Measurements from ENCODE around the gene FAM20A.

The FAM20A gene

DNA sequence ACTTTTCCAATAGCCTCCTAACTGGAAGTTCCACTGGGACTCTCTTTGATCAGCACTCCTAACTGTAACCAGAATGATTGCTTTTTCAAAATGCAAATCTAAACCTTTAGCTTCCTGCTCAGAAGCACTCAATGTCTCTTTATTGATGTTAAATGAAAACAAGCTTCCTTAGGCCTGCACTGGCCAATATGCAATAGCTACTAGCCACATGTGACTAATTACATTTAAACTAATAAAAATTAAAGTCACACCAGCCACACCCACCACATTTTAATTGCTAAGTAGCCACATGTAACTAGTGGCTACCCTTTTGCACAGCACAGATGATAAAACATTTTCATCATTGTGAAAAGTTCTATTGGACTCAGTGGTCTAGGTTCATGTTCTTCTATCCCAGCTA is 31.8 kb downstream of the FAM20A start:
- H3K9ac ChIP-seq (ENCODE audit: low read depth, low read length), result no peak overlapping the region
- H3K4me1 ChIP-seq (ENCODE audit: control insufficient read depth, insufficient read depth, low read length), result no peaks in the 10 kb centered on the region
- H3K27me3 ChIP-seq (ENCODE audit: control insufficient read depth, insufficient read depth, low read length), result no peaks in the 10 kb centered on the region
- no peaks in the 10 kb centered on the region for H3K36me3 ChIP-seq (ENCODE audit: control insufficient read depth, insufficient read depth, low read length)
- H3K9me3 ChIP-seq (ENCODE audit: control insufficient read depth, insufficient read depth, low read length), result no peaks in the 10 kb centered on the region
- H3K4me3 ChIP-seq (ENCODE audit: low read depth, low read length), result no peak overlapping the region

DNA sequence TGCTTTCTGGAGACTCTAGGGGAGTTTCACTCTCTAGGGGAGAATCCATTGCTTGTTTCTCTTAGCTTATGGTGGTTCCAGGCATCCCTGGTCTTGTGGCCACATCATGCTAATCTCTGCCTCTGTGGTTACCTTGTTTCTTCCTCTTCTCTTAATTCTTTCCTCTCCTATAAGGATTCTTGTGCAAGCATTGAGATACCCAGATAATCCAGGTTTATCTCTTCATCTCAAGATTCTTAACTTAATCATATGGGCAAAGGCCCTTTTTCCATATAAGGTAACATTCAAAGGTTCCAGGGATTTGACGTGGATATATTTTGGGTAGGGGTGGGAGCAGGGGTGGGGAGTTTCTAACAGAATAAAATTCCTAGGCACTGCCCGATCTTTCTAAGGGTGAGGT is 32.6 kb downstream of the FAM20A start:
- Histone ChIP-seq H3K9me3 (ENCODE audit: control insufficient read depth, insufficient read depth, low read length) (no peaks in the 10 kb centered on the region), H3K4me1 (ENCODE audit: control insufficient read depth, insufficient read depth, low read length) (no peaks in the 10 kb centered on the region), H3K27me3 (ENCODE audit: control insufficient read depth, insufficient read depth, low read length) (no peaks in the 10 kb centered on the region), H3K36me3 (ENCODE audit: control insufficient read depth, insufficient read depth, low read length) (no peaks in the 10 kb centered on the region), H3K9ac (ENCODE audit: low read depth, low read length) (no peak overlapping the region), H3K4me3 (ENCODE audit: low read depth, low read length) (no peak overlapping the region)

DNA sequence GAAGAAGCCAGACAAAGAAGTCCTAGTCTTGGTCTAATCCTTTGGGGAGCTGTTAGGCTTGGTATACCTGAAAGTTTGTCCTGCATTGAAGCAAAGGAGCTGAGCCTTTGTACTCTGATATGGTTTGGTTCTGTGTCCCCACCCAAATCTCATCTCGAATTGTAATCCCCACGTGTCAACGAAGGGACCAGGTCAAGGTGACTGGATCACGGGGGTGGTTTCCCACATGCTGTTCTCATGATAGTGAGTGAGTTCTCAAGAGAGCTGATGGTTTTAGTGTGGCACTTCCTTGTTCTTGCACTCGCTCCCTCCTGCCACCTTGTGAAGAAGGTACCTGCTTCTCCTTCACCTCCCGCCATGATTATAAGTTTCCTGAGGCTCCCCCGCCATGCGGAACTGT is 33.6 kb downstream of the FAM20A start:
- Histone ChIP-seq H3K4me1 (ENCODE audit: control insufficient read depth, insufficient read depth, low read length) (no peaks in the 10 kb centered on the region), H3K36me3 (ENCODE audit: control insufficient read depth, insufficient read depth, low read length) (peaks cover 2% of the 10 kb centered on the region), H3K4me3 (ENCODE audit: low read depth, low read length) (no peak overlapping the region), H3K27me3 (ENCODE audit: control insufficient read depth, insufficient read depth, low read length) (no peaks in the 10 kb centered on the region), H3K9me3 (ENCODE audit: control insufficient read depth, insufficient read depth, low read length) (no peaks in the 10 kb centered on the region), H3K9ac (ENCODE audit: low read depth, low read length) (no peak overlapping the region)

DNA sequence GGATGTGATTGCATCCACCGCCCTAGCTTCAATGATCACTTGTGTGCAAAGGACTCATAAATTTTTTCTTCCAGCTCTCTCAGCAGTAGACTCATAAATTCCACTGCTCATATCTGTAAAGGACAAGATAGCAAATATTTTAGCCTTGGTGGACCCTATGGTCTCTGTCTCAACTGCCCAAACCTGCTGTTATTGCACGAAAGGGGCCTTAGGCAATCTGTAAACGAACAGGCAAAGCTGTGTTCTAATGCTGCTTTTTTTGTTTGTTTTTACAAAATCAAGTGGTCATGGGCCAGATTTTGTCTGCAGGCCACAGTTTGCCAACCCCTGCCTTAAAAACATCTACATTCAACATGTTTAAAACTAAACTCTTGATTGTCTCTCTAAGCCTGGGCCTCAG is 34.1 kb downstream of the FAM20A start:
- Histone ChIP-seq H3K36me3 (ENCODE audit: control insufficient read depth, insufficient read depth, low read length) (peaks cover 4% of the 10 kb centered on the region), H3K4me1 (ENCODE audit: control insufficient read depth, insufficient read depth, low read length) (no peaks in the 10 kb centered on the region), H3K9ac (ENCODE audit: low read depth, low read length) (no peak overlapping the region), H3K4me3 (ENCODE audit: low read depth, low read length) (no peak overlapping the region), H3K9me3 (ENCODE audit: control insufficient read depth, insufficient read depth, low read length) (no peaks in the 10 kb centered on the region), H3K27me3 (ENCODE audit: control insufficient read depth, insufficient read depth, low read length) (no peaks in the 10 kb centered on the region)

DNA sequence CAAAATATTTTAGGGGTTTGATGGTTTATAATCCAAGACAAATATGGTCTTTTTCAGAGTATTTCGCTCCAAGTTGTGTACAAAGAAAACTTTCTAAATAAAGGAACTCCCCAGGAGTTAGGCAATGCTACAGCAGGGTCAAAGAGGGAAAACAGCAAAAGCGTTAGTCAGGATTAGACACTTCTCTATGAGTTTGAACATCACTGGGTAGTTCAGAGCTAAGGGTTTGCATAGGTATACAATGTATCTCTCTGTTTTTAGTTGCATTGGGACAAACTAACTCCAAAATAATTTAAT is 34.8 kb downstream of the FAM20A start:
- H3K27me3 ChIP-seq (ENCODE audit: control insufficient read depth, insufficient read depth, low read length), result no peaks in the 10 kb centered on the region
- H3K9ac ChIP-seq (ENCODE audit: low read depth, low read length), result no peak overlapping the region
- H3K4me3 ChIP-seq (ENCODE audit: low read depth, low read length), result no peak overlapping the region
- peaks cover 4% of the 10 kb centered on the region for H3K36me3 ChIP-seq (ENCODE audit: control insufficient read depth, insufficient read depth, low read length)
- no peaks in the 10 kb centered on the region for H3K9me3 ChIP-seq (ENCODE audit: control insufficient read depth, insufficient read depth, low read length)
- no peaks in the 10 kb centered on the region for H3K4me1 ChIP-seq (ENCODE audit: control insufficient read depth, insufficient read depth, low read length)

DNA sequence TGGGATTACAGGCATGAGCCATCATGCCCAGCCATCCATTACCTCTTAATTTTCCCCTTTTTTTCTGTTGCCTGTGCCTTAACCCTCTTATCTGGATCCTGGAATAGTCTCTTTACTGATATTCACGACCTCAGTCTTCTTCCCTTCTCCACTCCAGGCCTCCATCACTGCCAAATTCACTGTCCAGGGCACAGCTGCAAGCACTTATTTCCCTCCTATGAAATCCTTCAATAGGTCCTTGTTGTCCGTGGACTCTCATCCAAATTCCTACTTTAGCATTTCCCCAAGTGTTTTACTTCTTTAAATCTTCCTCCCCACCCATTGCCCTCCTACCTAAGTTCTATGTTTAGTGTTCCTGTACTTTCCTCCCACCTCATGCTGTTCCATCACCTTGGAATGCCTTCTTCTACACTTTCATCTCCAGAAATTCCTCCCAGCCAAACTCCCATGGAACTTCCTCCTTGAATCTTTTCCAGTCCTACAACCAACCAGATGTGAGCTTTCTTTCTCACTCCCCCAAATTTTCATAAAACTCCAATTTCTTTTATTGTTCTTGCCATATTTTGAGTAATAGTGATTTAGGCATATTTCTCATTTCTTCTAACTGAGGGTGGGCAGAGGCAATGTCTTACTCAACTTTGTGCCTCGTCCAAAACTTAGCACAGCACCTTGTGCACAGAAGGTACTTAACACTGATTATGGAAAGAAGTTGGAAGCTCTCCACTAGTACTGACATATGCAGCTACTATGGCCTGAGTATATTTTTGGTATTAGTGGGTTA is 35.3 kb downstream of the FAM20A start:
- H3K9ac ChIP-seq (ENCODE audit: low read depth, low read length), result no peak overlapping the region
- peaks cover 4% of the 10 kb centered on the region for H3K36me3 ChIP-seq (ENCODE audit: control insufficient read depth, insufficient read depth, low read length)
- no peaks in the 10 kb centered on the region for H3K27me3 ChIP-seq (ENCODE audit: control insufficient read depth, insufficient read depth, low read length)
- H3K9me3 ChIP-seq (ENCODE audit: control insufficient read depth, insufficient read depth, low read length), result no peaks in the 10 kb centered on the region
- H3K4me1 ChIP-seq (ENCODE audit: control insufficient read depth, insufficient read depth, low read length), result no peaks in the 10 kb centered on the region
- no peak overlapping the region for H3K4me3 ChIP-seq (ENCODE audit: low read depth, low read length)

DNA sequence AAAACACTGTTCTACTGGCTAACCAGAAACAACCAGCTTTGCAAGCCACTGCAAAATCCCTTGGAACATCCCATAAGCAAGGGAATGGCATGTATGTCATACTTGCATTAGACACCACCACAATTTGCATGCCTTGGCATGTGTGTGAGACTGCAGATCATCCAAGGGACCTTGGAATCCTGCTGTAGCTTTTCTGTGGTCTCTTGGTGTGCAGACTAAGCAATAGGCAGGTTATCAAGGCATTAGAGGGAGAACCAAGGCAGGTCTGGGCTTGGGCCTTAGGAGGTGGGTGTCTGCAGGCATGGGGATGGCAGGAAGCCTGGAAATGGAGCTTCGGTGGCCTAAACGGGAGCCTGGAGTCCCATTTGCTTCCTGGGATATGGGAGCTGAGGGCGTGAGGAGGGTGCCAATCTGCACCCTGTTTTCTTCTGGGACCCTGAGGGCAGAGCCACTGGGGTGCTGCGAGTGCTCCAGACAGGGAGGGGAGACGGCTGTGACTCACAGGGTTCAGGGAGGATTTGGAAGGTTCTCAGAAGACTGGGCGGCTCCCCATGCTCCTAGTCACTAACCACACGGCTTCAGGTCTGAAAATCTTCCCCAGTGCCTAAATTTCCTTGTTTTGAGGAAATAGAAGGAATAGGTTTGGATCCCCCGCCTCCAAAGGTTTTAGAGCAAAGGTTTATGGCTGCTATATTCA is 36.6 kb downstream of the FAM20A start:
- Histone ChIP-seq H3K27me3 (ENCODE audit: control insufficient read depth, insufficient read depth, low read length) (no peaks in the 10 kb centered on the region), H3K36me3 (ENCODE audit: control insufficient read depth, insufficient read depth, low read length) (peaks cover 4% of the 10 kb centered on the region), H3K9me3 (ENCODE audit: control insufficient read depth, insufficient read depth, low read length) (no peaks in the 10 kb centered on the region), H3K9ac (ENCODE audit: low read depth, low read length) (no peak overlapping the region), H3K4me3 (ENCODE audit: low read depth, low read length) (no peak overlapping the region), H3K4me1 (ENCODE audit: control insufficient read depth, insufficient read depth, low read length) (no peaks in the 10 kb centered on the region)

DNA sequence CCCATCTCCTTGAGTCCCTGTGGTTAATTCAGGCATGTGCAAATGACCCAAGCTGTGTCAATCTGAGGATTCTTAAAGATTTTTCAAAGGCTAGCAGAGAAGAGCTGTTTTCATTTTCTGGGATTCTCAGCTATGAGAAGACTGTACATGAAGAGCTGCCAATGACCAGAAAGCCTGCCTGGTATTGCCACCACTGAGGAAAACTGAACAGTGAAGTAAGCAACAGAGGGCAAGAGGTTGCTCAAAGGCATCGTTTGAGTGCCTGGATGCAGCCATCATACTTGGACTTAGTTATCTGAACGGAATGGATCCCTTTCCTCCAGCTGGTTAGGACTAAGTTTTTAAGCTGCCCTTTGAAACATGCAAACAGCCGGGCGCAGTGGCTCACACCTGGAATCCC is 38.4 kb downstream of the FAM20A start:
- no peaks in the 10 kb centered on the region for H3K9me3 ChIP-seq (ENCODE audit: control insufficient read depth, insufficient read depth, low read length)
- H3K27me3 ChIP-seq (ENCODE audit: control insufficient read depth, insufficient read depth, low read length), result no peaks in the 10 kb centered on the region
- peaks cover 8% of the 10 kb centered on the region for H3K36me3 ChIP-seq (ENCODE audit: control insufficient read depth, insufficient read depth, low read length)
- no peak overlapping the region for H3K9ac ChIP-seq (ENCODE audit: low read depth, low read length)
- no peak overlapping the region for H3K4me3 ChIP-seq (ENCODE audit: low read depth, low read length)
- H3K4me1 ChIP-seq (ENCODE audit: control insufficient read depth, insufficient read depth, low read length), result no peaks in the 10 kb centered on the region

DNA sequence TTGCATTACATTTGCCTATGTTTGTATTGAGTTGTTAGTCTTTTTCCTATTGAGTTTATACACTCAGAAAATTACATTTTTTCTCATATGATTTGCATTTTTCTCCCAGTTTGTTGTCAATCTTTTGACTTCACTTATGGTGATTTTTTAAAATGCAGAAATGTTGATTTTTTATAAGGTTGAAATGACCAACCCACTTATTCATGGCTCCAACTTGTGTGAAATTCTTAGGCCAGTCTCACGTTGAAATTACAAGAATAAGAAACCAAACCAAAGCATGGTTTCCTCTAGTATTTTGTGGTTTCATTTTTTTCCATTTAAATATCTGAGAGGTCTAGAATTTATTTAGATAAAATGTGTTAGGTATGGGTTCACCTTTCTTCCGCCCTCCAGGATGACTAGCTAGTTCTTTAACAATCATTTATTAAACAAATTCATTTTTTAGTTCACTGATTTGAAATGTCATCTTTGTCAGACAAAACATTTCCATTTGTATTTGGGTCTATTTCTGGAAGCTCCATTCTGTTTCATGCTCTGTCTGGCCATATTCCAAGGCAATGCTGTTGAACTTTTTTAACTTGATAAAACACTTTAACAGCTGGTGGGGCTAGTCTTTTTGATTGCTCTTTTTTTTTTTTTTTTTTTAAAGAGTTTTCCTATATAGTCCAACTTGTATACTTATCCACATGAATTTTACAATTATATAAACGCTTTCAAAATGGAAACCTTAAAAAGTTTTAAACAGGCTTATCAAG is 40.0 kb downstream of the FAM20A start:
- Histone ChIP-seq H3K4me1 (ENCODE audit: control insufficient read depth, insufficient read depth, low read length) (no peaks in the 10 kb centered on the region), H3K9ac (ENCODE audit: low read depth, low read length) (no peak overlapping the region), H3K36me3 (ENCODE audit: control insufficient read depth, insufficient read depth, low read length) (peaks cover 8% of the 10 kb centered on the region), H3K9me3 (ENCODE audit: control insufficient read depth, insufficient read depth, low read length) (no peaks in the 10 kb centered on the region), H3K27me3 (ENCODE audit: control insufficient read depth, insufficient read depth, low read length) (no peaks in the 10 kb centered on the region), H3K4me3 (ENCODE audit: low read depth, low read length) (no peak overlapping the region)

DNA sequence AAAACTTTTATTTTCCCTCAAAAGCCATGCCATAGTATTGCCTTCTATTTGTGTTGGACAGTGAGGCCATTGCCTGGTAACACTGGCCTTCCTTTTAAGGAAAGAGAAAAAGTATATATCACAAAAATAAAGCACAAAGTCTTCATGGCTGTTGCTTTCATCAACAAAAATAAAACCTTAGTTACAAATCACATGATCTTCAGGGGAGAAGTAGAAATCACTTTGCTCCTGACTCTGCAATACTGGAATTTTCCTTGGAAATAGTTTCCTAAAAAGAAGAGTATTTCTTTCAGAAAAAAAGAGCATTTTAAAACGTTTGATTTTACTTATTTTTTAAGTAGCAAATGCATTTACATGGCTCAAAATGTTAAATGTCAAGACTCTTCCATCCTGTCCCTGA is 41.9 kb downstream of the FAM20A start:
- Histone ChIP-seq H3K4me3 (ENCODE audit: low read depth, low read length) (no peak overlapping the region), H3K36me3 (ENCODE audit: control insufficient read depth, insufficient read depth, low read length) (peaks cover 8% of the 10 kb centered on the region), H3K9ac (ENCODE audit: low read depth, low read length) (no peak overlapping the region), H3K4me1 (ENCODE audit: control insufficient read depth, insufficient read depth, low read length) (no peaks in the 10 kb centered on the region), H3K9me3 (ENCODE audit: control insufficient read depth, insufficient read depth, low read length) (no peaks in the 10 kb centered on the region), H3K27me3 (ENCODE audit: control insufficient read depth, insufficient read depth, low read length) (no peaks in the 10 kb centered on the region)

DNA sequence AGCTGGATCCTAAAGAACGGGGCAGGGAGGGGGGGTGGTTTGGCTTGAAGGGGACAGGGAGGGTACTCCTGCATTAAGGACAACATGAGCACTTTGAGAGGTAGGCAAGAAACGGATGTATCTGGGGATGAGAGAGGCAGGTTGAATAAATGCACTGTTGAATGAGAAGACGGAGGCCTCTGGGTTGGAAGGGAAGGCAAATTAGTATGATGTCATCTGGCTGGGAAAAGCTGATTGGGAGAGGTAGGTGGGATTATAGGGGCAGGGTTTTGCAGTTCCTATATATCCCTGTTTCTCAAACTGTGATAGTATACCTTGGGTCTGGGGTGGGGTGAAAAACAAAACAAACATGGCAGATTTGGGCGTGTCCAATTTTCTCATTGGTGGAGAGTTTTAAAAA is 44.6 kb downstream of the FAM20A start:
- Histone ChIP-seq H3K9ac (ENCODE audit: low read depth, low read length) (no peak overlapping the region), H3K4me1 (ENCODE audit: control insufficient read depth, insufficient read depth, low read length) (no peaks in the 10 kb centered on the region), H3K36me3 (ENCODE audit: control insufficient read depth, insufficient read depth, low read length) (peaks cover 4% of the 10 kb centered on the region), H3K27me3 (ENCODE audit: control insufficient read depth, insufficient read depth, low read length) (no peaks in the 10 kb centered on the region), H3K9me3 (ENCODE audit: control insufficient read depth, insufficient read depth, low read length) (no peaks in the 10 kb centered on the region), H3K4me3 (ENCODE audit: low read depth, low read length) (no peak overlapping the region)

Measured in iPS-15b (cell line).